GM06990 (cell line): ENCODE data around the gene INTS1.

Experiments used
- DNase-seq: peaks from one replicate; pipeline ENCODE4 v3.0.0-alpha.2; 2011; ENCODE audit not compliant: insufficient read length; ENCODE audit errors: extremely low read depth
- H3K27me3 ChIP-seq: replicated peaks from 2 replicates; pipeline ENCODE4 v1.6.0; 2011; ENCODE audit warnings: low read length; ENCODE audit not compliant: control insufficient read depth, insufficient read depth
- H3K36me3 ChIP-seq: 2 replicates; pipeline ENCODE4 v1.5.1; 2011; ENCODE audit warnings: low read length; ENCODE audit not compliant: control insufficient read depth, insufficient read depth
- H3K4me3 ChIP-seq: replicated peaks from 2 replicates; pipeline ENCODE4 v1.5.1; 2011; ENCODE audit warnings: low read depth, mild to moderate bottlenecking, control low read depth, low read length
- CTCF ChIP-seq: IDR thresholded peaks from 2 replicates; pipeline ENCODE4 v1.5.1; 2011; ENCODE audit warnings: low read length, control low read depth, mild to moderate bottlenecking, inconsistent platforms; ENCODE audit not compliant: insufficient read depth, poor library complexity, severe bottlenecking

Gene INTS1

DNA sequence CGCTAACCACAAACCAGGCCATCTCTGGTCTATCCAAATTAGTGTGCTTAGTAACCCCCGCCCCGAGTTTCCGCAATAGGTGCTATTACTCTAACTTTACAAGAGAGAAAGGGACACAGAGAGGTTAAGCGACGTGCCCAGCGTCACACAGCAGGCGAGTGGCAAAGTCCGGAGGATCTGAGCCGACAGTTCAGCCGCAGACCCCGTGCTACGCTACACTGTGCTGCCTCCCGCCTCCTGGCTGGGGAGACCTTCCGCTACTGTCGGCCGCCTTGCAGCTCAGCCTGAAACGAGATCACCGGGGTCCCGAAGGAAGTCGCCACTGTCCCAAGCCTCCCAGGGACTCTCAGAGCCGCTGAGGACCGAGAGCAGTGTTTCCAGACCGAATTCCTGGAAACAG lies 799 bp downstream of the INTS1 start:
- Histone ChIP-seq H3K4me3 (peak overlapping the region; percentile 92), H3K36me3 (peaks cover 12% of the 10 kb centered on the region), H3K27me3 (no peaks in the 10 kb centered on the region)
- DNase-seq = peak; percentile 15
- no peak for TF ChIP-seq CTCF

GRCh38 chr7:1502845-1503244 lies 1.3 kb downstream of the INTS1 start:
- DNase-seq = no peak
- peak overlapping the region; percentile 92 for H3K4me3 ChIP-seq
- no peaks in the 10 kb centered on the region for H3K27me3 ChIP-seq
- H3K36me3 ChIP-seq = peaks cover 14% of the 10 kb centered on the region
- TF ChIP-seq CTCF = no peak

DNA sequence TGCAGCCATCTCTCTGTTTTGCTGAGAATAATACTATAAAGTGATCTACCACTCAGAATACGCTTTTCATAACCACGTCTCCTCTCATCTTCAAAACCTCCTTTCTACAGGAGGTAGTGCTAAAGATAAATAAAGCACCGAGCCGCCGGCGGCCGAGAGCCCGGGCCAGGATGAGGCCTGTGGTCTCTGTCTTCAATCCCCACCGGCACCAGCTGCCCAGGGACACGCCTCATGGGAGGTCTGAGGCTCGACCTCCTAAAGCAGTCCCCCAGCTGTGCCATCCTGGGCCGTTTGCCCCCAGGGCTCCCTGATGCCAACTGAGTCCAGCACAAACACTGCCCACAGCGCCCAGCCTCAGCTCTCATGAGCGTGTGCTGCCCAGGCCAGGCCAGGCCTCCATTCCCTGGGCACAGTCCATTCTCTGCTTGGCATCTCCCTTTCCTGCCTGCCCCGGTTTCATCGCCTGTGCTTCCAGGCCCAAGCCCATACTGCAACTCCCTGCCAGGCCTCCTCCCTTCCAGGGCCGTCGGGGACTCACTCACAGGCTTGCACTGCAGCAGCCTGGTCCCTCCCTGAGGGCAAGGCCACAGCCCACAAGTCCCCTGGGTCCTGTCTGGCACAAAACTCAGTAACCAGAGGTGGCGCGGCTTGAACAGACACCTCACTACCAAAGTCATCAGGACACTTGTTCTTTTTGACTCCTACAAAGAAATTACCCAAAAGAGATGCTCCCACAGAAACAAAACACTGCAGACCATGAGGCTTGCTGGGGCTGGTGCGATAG lies 2.5 kb downstream of the INTS1 start:
- Histone ChIP-seq H3K36me3 (peaks cover 20% of the 10 kb centered on the region), H3K4me3 (no peak overlapping the region), H3K27me3 (no peaks in the 10 kb centered on the region)
- no peak for DNase-seq
- TF ChIP-seq CTCF = no peak

- TF ChIP-seq CTCF = no peak
- peaks cover 27% of the 10 kb centered on the region for H3K36me3 ChIP-seq
- no peak overlapping the region for H3K4me3 ChIP-seq
- no peaks in the 10 kb centered on the region for H3K27me3 ChIP-seq
- no peak for DNase-seq
Measured at GRCh38 chr7:1500064-1500807, 4.0 kb downstream of the INTS1 start.

DNA sequence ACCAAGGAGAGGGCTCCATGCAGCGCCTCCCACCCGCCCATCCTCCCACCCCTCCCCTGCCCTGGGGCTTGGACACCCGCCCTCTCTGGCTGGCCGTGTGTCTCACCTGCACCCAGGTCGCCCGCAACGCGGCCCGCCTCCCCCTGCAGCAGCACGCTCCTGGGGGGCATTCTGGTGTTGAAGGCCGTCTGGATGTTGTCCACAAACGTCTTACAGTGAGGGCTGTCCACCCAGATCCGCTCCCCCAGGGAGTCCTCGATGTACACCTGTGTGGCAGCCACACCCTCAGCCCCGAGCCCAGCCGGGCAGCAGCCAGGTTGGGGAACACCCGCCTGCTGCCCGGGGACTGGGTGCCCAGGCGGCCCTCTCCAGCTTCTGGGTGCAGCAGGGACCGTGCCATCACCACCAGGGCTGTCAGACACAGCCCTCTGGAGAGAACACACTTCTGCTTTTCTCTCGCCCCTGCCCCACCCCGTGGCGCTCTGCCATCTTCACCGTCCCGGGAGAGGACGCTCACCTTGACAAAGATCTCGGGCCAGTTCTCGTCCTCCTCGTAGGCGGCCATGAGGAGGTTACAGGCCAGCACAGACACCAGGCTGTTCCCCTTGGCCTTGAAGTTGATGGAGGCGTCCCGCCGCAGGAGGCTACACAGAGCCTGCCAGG lies 4.7 kb downstream of the INTS1 start:
- TF ChIP-seq CTCF = no peak
- H3K27me3 ChIP-seq = no peaks in the 10 kb centered on the region
- H3K36me3 ChIP-seq = peaks cover 29% of the 10 kb centered on the region
- no peak for DNase-seq
- H3K4me3 ChIP-seq = no peak overlapping the region
